ENCODE data around the gene NEUROG3. TPM values are rescaled to one million over a fixed set of nuclear protein-coding genes. Genes with fewer than 3 reads are reported as not detected.

The NEUROG3 gene
- total and polyA plus RNA-seq, 10 of the 15 experiments (the other 5 are each of a cell fraction or from before 2014, with no cell fraction given), result not detected

DNA sequence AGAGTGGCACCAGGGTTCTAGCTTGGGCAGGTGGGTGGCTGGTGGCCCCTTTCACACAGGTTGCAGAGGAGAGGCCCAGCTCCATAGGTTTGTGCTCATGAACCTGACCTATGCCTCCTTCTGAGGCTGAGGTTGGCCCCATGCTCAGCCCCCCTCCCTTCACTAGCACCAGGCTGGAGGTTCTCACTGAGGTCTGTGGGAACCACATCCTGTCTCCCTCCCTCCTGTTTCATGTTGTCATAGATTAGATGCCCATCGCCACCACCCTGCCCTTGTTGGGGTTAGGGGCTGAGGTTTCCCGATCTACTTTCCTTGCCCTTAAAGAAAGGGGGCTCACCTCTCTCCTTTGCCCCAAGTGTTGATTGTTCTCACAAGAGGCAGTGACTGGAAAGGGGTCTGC, 14.7 kb downstream of the NEUROG3 start (continued):
- TF ChIP-seq, protein P1, sequence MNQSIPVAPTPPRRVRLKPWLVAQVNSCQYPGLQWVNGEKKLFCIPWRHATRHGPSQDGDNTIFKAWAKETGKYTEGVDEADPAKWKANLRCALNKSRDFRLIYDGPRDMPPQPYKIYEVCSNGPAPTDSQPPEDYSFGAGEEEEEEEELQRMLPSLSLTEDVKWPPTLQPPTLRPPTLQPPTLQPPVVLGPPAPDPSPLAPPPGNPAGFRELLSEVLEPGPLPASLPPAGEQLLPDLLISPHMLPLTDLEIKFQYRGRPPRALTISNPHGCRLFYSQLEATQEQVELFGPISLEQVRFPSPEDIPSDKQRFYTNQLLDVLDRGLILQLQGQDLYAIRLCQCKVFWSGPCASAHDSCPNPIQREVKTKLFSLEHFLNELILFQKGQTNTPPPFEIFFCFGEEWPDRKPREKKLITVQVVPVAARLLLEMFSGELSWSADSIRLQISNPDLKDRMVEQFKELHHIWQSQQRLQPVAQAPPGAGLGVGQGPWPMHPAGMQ (IDR thresholded peaks at IDR 0.05; ENCODE audit: borderline replicate concordance), result no peak
- TF ChIP-seq SPI1 (IDR thresholded peaks at IDR 0.05; ENCODE audit: borderline replicate concordance, insufficient read depth, low read depth, low read length), result no peak
- TF ChIP-seq BACH1 (IDR thresholded peaks at IDR 0.05; ENCODE audit: borderline replicate concordance), result no peak
- no peak for TF ChIP-seq PAX5 (IDR thresholded peaks at IDR 0.05; ENCODE audit: borderline replicate concordance, low read depth, low read length)
- TF ChIP-seq POLR2AphosphoS2 (IDR thresholded peaks at IDR 0.05; ENCODE audit: low read depth, low read length), result no peak
- no peak for TF ChIP-seq SUZ12 (IDR thresholded peaks at IDR 0.05; ENCODE audit: unreplicated experiment)
- no peak for TF ChIP-seq SMAD1 (IDR thresholded peaks at IDR 0.05; ENCODE audit: low read depth, partially characterized antibody)
- TF ChIP-seq, protein P2, sequence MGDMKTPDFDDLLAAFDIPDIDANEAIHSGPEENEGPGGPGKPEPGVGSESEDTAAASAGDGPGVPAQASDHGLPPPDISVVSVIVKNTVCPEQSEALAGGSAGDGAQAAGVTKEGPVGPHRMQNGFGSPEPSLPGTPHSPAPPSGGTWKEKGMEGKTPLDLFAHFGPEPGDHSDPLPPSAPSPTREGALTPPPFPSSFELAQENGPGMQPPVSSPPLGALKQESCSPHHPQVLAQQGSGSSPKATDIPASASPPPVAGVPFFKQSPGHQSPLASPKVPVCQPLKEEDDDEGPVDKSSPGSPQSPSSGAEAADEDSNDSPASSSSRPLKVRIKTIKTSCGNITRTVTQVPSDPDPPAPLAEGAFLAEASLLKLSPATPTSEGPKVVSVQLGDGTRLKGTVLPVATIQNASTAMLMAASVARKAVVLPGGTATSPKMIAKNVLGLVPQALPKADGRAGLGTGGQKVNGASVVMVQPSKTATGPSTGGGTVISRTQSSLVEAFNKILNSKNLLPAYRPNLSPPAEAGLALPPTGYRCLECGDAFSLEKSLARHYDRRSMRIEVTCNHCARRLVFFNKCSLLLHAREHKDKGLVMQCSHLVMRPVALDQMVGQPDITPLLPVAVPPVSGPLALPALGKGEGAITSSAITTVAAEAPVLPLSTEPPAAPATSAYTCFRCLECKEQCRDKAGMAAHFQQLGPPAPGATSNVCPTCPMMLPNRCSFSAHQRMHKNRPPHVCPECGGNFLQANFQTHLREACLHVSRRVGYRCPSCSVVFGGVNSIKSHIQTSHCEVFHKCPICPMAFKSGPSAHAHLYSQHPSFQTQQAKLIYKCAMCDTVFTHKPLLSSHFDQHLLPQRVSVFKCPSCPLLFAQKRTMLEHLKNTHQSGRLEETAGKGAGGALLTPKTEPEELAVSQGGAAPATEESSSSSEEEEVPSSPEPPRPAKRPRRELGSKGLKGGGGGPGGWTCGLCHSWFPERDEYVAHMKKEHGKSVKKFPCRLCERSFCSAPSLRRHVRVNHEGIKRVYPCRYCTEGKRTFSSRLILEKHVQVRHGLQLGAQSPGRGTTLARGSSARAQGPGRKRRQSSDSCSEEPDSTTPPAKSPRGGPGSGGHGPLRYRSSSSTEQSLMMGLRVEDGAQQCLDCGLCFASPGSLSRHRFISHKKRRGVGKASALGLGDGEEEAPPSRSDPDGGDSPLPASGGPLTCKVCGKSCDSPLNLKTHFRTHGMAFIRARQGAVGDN (IDR thresholded peaks at IDR 0.05), result no peak
- TF ChIP-seq, protein P3, sequence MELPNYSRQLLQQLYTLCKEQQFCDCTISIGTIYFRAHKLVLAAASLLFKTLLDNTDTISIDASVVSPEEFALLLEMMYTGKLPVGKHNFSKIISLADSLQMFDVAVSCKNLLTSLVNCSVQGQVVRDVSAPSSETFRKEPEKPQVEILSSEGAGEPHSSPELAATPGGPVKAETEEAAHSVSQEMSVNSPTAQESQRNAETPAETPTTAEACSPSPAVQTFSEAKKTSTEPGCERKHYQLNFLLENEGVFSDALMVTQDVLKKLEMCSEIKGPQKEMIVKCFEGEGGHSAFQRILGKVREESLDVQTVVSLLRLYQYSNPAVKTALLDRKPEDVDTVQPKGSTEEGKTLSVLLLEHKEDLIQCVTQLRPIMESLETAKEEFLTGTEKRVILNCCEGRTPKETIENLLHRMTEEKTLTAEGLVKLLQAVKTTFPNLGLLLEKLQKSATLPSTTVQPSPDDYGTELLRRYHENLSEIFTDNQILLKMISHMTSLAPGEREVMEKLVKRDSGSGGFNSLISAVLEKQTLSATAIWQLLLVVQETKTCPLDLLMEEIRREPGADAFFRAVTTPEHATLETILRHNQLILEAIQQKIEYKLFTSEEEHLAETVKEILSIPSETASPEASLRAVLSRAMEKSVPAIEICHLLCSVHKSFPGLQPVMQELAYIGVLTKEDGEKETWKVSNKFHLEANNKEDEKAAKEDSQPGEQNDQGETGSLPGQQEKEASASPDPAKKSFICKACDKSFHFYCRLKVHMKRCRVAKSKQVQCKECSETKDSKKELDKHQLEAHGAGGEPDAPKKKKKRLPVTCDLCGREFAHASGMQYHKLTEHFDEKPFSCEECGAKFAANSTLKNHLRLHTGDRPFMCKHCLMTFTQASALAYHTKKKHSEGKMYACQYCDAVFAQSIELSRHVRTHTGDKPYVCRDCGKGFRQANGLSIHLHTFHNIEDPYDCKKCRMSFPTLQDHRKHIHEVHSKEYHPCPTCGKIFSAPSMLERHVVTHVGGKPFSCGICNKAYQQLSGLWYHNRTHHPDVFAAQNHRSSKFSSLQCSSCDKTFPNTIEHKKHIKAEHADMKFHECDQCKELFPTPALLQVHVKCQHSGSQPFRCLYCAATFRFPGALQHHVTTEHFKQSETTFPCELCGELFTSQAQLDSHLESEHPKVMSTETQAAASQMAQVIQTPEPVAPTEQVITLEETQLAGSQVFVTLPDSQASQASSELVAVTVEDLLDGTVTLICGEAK (IDR thresholded peaks at IDR 0.05; ENCODE audit: borderline replicate concordance), result no peak
- TF ChIP-seq TCF3 (IDR thresholded peaks at IDR 0.05; ENCODE audit: borderline replicate concordance, insufficient read depth, low read depth, low read length), result no peak

Measured in GM12878 (cell line).